Measurements from ENCODE around the gene FAIM2.

- TF ChIP-seq EZH2 (IDR thresholded peaks at IDR 0.05; ENCODE audit: borderline replicate concordance, low read length), result no peak
- TF ChIP-seq, protein P1, sequence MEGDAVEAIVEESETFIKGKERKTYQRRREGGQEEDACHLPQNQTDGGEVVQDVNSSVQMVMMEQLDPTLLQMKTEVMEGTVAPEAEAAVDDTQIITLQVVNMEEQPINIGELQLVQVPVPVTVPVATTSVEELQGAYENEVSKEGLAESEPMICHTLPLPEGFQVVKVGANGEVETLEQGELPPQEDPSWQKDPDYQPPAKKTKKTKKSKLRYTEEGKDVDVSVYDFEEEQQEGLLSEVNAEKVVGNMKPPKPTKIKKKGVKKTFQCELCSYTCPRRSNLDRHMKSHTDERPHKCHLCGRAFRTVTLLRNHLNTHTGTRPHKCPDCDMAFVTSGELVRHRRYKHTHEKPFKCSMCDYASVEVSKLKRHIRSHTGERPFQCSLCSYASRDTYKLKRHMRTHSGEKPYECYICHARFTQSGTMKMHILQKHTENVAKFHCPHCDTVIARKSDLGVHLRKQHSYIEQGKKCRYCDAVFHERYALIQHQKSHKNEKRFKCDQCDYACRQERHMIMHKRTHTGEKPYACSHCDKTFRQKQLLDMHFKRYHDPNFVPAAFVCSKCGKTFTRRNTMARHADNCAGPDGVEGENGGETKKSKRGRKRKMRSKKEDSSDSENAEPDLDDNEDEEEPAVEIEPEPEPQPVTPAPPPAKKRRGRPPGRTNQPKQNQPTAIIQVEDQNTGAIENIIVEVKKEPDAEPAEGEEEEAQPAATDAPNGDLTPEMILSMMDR (conservative IDR thresholded peaks at IDR 0.05 in 1 of 2, IDR thresholded peaks at IDR 0.05 in 1 of 2; ENCODE audit: extremely low read depth in 1 of 2, insufficient read depth in 1 of 2, low read depth in 1 of 2, low read length in 2 of 2), result no peak
These were observed 59.7 kb downstream of the FAIM2 start for GRCh38 chr12:49843876-49844437.
